HCT116 (cell line): ENCODE data around the gene SPTB. TPM values are rescaled to one million over a fixed set of nuclear protein-coding genes. Genes with fewer than 3 reads are reported as not detected.

Experiments
- ATAC-seq: fragments of 200-7000 bp; cut with Tn5 transposase; 2 replicates; pipeline ENCODE4 v1.9.1; 2020; ENCODE audit warnings: mild to moderate bottlenecking, moderate library complexity
- BruUV-seq: library from RNA; stranded (reverse); fragments of 400-500 nt; replicated peaks from 2 replicates; lab custom pipeline; 2021; lab: Mats Ljungman, UMichigan
- CTCF ChIA-PET: fragments of 300-600 bp; sonication (Branson Sonifier 250); formaldehyde crosslinking; loops from one replicate; lab custom pipeline; 2021; ENCODE audit warnings: antibody characterized with exemption; lab: Charles Lee
- POLR2A ChIA-PET: fragments of 300-600, 350-600 bp; sonication (Branson Sonifier 250); formaldehyde crosslinking; loops from one replicate; lab custom pipeline; 2021; ENCODE audit warnings: antibody characterized with exemption; lab: Charles Lee
- RAD21 ChIA-PET, 2 experiments: fragments of 300-600 bp; sonication (Branson Sonifier 250); formaldehyde crosslinking; loops; one replicate each; lab custom pipeline; 2023; ENCODE audit warnings: low total read pairs in 2 of 2; ENCODE audit not compliant: uncharacterized antibody in 2 of 2, unreplicated experiment in 2 of 2, low non-redundant PET in 1 of 2; lab: Charles Lee
- DNase-seq: peaks from one replicate; pipeline ENCODE4 v3.0.0-alpha.2; 2010; ENCODE audit warnings: low read depth, low spot score
- H2AFZ ChIP-seq: fragments of 200-600 bp; shearing (Covaris generic), sonication (generic); 2 replicates; pipeline ENCODE4 v1.6.1; 2017; ENCODE audit warnings: low read depth, mixed run types, mixed read lengths, antibody characterized with exemption, low read length; ENCODE audit not compliant: poor library complexity, severe bottlenecking
- H3K27ac ChIP-seq: 2 replicates; pipeline ENCODE4 v1.5.1; 2012; ENCODE audit warnings: low read depth, low read length
- H3K27me3 ChIP-seq: fragments of 200-600 bp; sonication (generic); 2 replicates; pipeline ENCODE4 v1.6.1; 2016; ENCODE audit warnings: mixed run types, low read length, mixed read lengths; ENCODE audit not compliant: insufficient read depth
- H3K36me3 ChIP-seq, 2 experiments: fragments of 200-500 bp in 1 of 2; fragments of 200-600 bp in 1 of 2; sonication (Bioruptor generic) in 1 of 2; sonication (generic) in 1 of 2; 2 replicates each; pipeline versions ENCODE4 v1.5.1 to v1.6.1; 2014 to 2016; ENCODE audit warnings: low read length in 2 of 2, inconsistent platforms in 1 of 2, mixed read lengths in 1 of 2, mixed run types in 1 of 2; ENCODE audit not compliant: insufficient read depth in 2 of 2, control insufficient read depth in 1 of 2
- H3K4me1 ChIP-seq, 2 experiments: fragments of 200-600 bp in 1 of 2; sonication (generic) in 1 of 2; 2 replicates each; pipeline versions ENCODE4 v1.5.1 to v1.6.1; 2012 to 2017; ENCODE audit warnings: low read length in 2 of 2, inconsistent platforms in 1 of 2, mild to moderate bottlenecking in 1 of 2, mixed read lengths in 1 of 2, mixed run types in 1 of 2, moderate library complexity in 1 of 2; ENCODE audit not compliant: insufficient read depth in 2 of 2, control insufficient read depth in 1 of 2
- H3K4me2 ChIP-seq: fragments of 200-600 bp; sonication (generic); 2 replicates; pipeline ENCODE4 v1.6.1; 2017; ENCODE audit warnings: mixed run types, low read length, mixed read lengths
- H3K4me3 ChIP-seq, 2 experiments: fragments of 200-600 bp in 1 of 2; sonication (generic) in 1 of 2; replicated peaks in 1 of 2; 2 replicates each; pipeline ENCODE4 v1.5.1; 2011 to 2016; ENCODE audit warnings: low read length in 2 of 2, control low read depth in 1 of 2, low read depth in 1 of 2, mild to moderate bottlenecking in 1 of 2, mixed read lengths in 1 of 2, mixed run types in 1 of 2
- H3K79me2 ChIP-seq: fragments of 200-600 bp; sonication (generic); 2 replicates; pipeline ENCODE4 v1.6.1; 2017; ENCODE audit warnings: mild to moderate bottlenecking, mixed run types, low read length, moderate library complexity, mixed read lengths; ENCODE audit not compliant: insufficient read depth
- H3K9ac ChIP-seq: fragments of 200-600 bp; sonication (generic); 2 replicates; pipeline ENCODE4 v1.6.1; 2016; ENCODE audit warnings: low read length, mixed read lengths
- H3K9me2 ChIP-seq: fragments of 200-600 bp; sonication (generic), shearing (Covaris generic); 2 replicates; pipeline ENCODE4 v1.6.1; 2017; ENCODE audit warnings: mixed run types, mild to moderate bottlenecking, moderate library complexity; ENCODE audit not compliant: insufficient read depth
- H3K9me3 ChIP-seq, 2 experiments: fragments of 200-500 bp in 1 of 2; fragments of 200-600 bp in 1 of 2; sonication (Bioruptor generic) in 1 of 2; sonication (generic) in 1 of 2; 2 replicates each; pipeline ENCODE4 v1.6.1; 2014 to 2017; ENCODE audit warnings: low read length in 2 of 2, mixed read lengths in 2 of 2, inconsistent platforms in 1 of 2, low read depth in 1 of 2, mild to moderate bottlenecking in 1 of 2, mixed run types in 1 of 2, moderate library complexity in 1 of 2; ENCODE audit not compliant: control insufficient read depth in 1 of 2, insufficient read depth in 1 of 2
- H4K20me1 ChIP-seq: fragments of 200-600 bp; sonication (generic), shearing (Covaris generic); 2 replicates; pipeline ENCODE4 v1.6.1; 2017; ENCODE audit warnings: mixed run types, mild to moderate bottlenecking, moderate library complexity; ENCODE audit not compliant: insufficient read depth
- CBX3 ChIP-seq: IDR thresholded peaks from 2 replicates; pipeline ENCODE4 v1.6.1; 2012; ENCODE audit warnings: low read depth
- CEBPB ChIP-seq: IDR thresholded peaks from 2 replicates; pipeline ENCODE4 v1.6.1; 2012; ENCODE audit warnings: low read depth
- ELF1 ChIP-seq: IDR thresholded peaks from 2 replicates; pipeline ENCODE4 v1.6.1; 2012; ENCODE audit warnings: low read depth, borderline replicate concordance
- EZH2phosphoT487 ChIP-seq: fragments of 200-600 bp; IDR thresholded peaks from 2 replicates; pipeline ENCODE4 v1.6.1; 2018; ENCODE audit warnings: antibody characterized with exemption, borderline replicate concordance
- FOSL1 ChIP-seq: IDR thresholded peaks from 2 replicates; pipeline ENCODE4 v1.6.1; 2012; ENCODE audit warnings: low read depth
- POLR2A ChIP-seq: IDR thresholded peaks from 2 replicates; pipeline ENCODE4 v1.7.0; 2011; ENCODE audit warnings: borderline replicate concordance; ENCODE audit not compliant: insufficient read depth, insufficient read length; ENCODE audit errors: extremely low read depth
- POLR2AphosphoS5 ChIP-seq: IDR thresholded peaks from 2 replicates; pipeline ENCODE4 v1.6.1; 2011; ENCODE audit warnings: mild to moderate bottlenecking, low read depth, low read length, moderate library complexity
- SIN3A ChIP-seq: IDR thresholded peaks from 2 replicates; pipeline ENCODE4 v1.6.1; 2012; ENCODE audit warnings: low read depth
- SRF ChIP-seq: IDR thresholded peaks from 2 replicates; pipeline ENCODE4 v1.6.1; 2012; ENCODE audit warnings: low read depth
- TCF7L2 ChIP-seq: IDR thresholded peaks from 2 replicates; pipeline ENCODE4 v1.7.0; 2011; ENCODE audit warnings: borderline replicate concordance, inconsistent platforms; ENCODE audit not compliant: insufficient read depth, insufficient read length; ENCODE audit errors: extremely low read depth
- YY1 ChIP-seq: IDR thresholded peaks from 2 replicates; pipeline ENCODE4 v1.6.1; 2011; ENCODE audit warnings: low read length, low read depth, moderate library complexity, mild to moderate bottlenecking; ENCODE audit not compliant: insufficient replicate concordance; ENCODE audit errors: extremely low read depth
- ZFX ChIP-seq: fragments of 450-650 bp; IDR thresholded peaks from 2 replicates; pipeline ENCODE4 v1.6.1; 2017
- intact Hi-C: fragments of 100-400 bp; cut with micrococcal nuclease; formaldehyde crosslinking; loops from 2 replicates; pipeline ENCODE4 v1.10.0; 2022
- total RNA-seq: library from RNA; stranded (reverse); gene quantifications from one replicate; pipeline ENCODE4 v1.2.1, GENCODE V29; 2021; ENCODE audit not compliant: unreplicated experiment
- TF ChIP-seq, protein P1 (sequence below): IDR thresholded peaks from 2 replicates; pipeline ENCODE4 v1.6.1; 2012
- TF ChIP-seq, protein P2 (sequence below): IDR thresholded peaks from 2 replicates; pipeline ENCODE4 v1.6.1; 2011; ENCODE audit warnings: mild to moderate bottlenecking, low read length, moderate library complexity; ENCODE audit not compliant: insufficient replicate concordance; ENCODE audit errors: extremely low read depth
- TF ChIP-seq, protein P3 (sequence below), 3 experiments: fragments of 200-600 bp in 1 of 3; sonication (generic) in 1 of 3; IDR thresholded peaks in 2 of 3; conservative IDR thresholded peaks in 1 of 3; 2 replicates each; pipeline ENCODE4 v1.5.1; 2012 to 2017; ENCODE audit warnings: low read depth in 2 of 3, low read length in 2 of 3, antibody characterized with exemption in 1 of 3, borderline replicate concordance in 1 of 3, control low read depth in 1 of 3, mild to moderate bottlenecking in 1 of 3, mixed read lengths in 1 of 3, mixed run types in 1 of 3, moderate library complexity in 1 of 3; ENCODE audit not compliant: insufficient read depth in 1 of 3

SPTB gene
- total RNA-seq, 1 experiment from 2014 or later = 4.2 TPM

DNA sequence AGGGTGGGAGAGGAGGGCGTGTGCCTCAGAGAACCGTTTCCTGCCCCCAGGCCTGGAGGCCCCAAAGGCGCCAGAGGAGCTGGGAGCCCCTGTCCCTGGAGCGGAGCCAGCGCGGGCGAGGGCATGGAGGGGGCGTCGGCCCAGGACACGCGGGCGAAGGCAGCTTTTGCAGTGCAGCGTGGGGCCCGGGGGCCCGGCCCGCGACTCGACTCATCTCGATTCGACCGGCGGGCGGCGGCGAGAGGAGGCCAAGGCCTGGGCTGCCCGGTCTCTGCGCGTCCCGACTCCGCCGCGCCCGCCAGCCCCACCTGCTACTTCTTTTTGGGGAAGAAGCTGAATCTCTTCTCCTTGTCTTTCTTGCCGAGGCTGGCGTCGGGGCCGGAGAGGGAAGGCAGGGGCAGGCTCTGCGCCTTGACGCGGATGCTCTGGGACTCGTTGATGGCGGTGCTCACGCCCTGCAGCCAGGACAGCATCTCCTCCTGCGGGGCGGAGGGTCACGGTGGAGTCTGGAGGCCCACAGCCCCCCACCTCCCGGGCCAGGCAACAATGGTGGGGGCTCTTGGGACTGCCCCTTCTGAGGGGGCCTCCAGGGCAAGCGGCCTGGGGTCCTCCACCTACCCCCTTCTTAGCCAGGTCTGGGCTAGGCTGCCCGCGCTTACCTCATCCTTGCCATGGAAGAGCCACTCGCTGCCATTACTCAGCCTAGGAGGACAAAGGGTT, 130.6 kb downstream of the SPTB start:
- Histone ChIP-seq H3K4me3 (no peak overlapping the region), H3K27me3 (no peaks in the 10 kb centered on the region), H2AFZ (no peak overlapping the region), H3K4me1 (no peaks in the 10 kb centered on the region), H3K9ac (no peak overlapping the region), H3K27ac (no peak overlapping the region), H3K9me2 (no peaks in the 10 kb centered on the region), H3K79me2 (no peaks in the 10 kb centered on the region), H3K9me3 (no peaks in the 10 kb centered on the region), H4K20me1 (no peaks in the 10 kb centered on the region), H3K4me2 (no peak overlapping the region), H3K36me3 (peaks cover under 1 to 7% of the 10 kb centered on the region in 2 experiments; a peak in 2 of 4 replicates)
- DNase-seq (no peak), ATAC-seq (no peak)
- intact Hi-C loops = no loop called here
- no peak for TF ChIP-seq POLR2A
- no peak for TF ChIP-seq CBX3
- no peak for TF ChIP-seq SRF
- no peak for TF ChIP-seq CEBPB
- no peak for TF ChIP-seq ELF1
- TF ChIP-seq, protein P1, sequence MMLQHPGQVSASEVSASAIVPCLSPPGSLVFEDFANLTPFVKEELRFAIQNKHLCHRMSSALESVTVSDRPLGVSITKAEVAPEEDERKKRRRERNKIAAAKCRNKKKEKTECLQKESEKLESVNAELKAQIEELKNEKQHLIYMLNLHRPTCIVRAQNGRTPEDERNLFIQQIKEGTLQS = no peak
- TF ChIP-seq, protein P2, sequence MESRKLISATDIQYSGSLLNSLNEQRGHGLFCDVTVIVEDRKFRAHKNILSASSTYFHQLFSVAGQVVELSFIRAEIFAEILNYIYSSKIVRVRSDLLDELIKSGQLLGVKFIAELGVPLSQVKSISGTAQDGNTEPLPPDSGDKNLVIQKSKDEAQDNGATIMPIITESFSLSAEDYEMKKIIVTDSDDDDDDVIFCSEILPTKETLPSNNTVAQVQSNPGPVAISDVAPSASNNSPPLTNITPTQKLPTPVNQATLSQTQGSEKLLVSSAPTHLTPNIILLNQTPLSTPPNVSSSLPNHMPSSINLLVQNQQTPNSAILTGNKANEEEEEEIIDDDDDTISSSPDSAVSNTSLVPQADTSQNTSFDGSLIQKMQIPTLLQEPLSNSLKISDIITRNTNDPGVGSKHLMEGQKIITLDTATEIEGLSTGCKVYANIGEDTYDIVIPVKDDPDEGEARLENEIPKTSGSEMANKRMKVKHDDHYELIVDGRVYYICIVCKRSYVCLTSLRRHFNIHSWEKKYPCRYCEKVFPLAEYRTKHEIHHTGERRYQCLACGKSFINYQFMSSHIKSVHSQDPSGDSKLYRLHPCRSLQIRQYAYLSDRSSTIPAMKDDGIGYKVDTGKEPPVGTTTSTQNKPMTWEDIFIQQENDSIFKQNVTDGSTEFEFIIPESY = no peak
- TF ChIP-seq, protein P3, sequence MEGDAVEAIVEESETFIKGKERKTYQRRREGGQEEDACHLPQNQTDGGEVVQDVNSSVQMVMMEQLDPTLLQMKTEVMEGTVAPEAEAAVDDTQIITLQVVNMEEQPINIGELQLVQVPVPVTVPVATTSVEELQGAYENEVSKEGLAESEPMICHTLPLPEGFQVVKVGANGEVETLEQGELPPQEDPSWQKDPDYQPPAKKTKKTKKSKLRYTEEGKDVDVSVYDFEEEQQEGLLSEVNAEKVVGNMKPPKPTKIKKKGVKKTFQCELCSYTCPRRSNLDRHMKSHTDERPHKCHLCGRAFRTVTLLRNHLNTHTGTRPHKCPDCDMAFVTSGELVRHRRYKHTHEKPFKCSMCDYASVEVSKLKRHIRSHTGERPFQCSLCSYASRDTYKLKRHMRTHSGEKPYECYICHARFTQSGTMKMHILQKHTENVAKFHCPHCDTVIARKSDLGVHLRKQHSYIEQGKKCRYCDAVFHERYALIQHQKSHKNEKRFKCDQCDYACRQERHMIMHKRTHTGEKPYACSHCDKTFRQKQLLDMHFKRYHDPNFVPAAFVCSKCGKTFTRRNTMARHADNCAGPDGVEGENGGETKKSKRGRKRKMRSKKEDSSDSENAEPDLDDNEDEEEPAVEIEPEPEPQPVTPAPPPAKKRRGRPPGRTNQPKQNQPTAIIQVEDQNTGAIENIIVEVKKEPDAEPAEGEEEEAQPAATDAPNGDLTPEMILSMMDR (IDR thresholded peaks at IDR 0.05 in 2 of 3, conservative IDR thresholded peaks at IDR 0.05 in 1 of 3; ENCODE audit: borderline replicate concordance in 1 of 3, insufficient read depth in 1 of 3, low read depth in 2 of 3, low read length in 2 of 3) = no peak
- TF ChIP-seq YY1 = no peak
- TF ChIP-seq ZFX = no peak
- no peak for TF ChIP-seq SIN3A
- TF ChIP-seq POLR2AphosphoS5 = no peak
- no peak for TF ChIP-seq FOSL1
- TF ChIP-seq EZH2phosphoT487 = no peak
- TF ChIP-seq TCF7L2 = no peak
- RAD21 ChIA-PET = no interaction called here
- BruUV-seq = no TSS peak
- CTCF ChIA-PET = interaction anchor here (1.0 kb wide), 1 partner anchor 23 kb away, joined by 3 read pairs; no protein-coding TSS in a partner anchor
- POLR2A ChIA-PET = no interaction called here
